ENCODE measurements around the gene HHIPL2. TPM values are rescaled to one million over a fixed set of nuclear protein-coding genes. Genes with fewer than 3 reads are reported as not detected.
A peak's percentile ranks its signal among the peaks of the same experiment; 100 is the strongest.

HHIPL2 gene
- total and polyA plus RNA-seq, 8 donors = 0.20 TPM; not detected in 7

GRCh38 chr1:222552882-222553281, 5.0 kb upstream of the HHIPL2 start:
- Histone ChIP-seq H3K36me3 (peaks cover 10 to 28% (median 23%) of the 10 kb centered on the region in 4 donors), H3K9me3 (no peaks in the 10 kb centered on the region), H3K27me3 (peaks cover 0 to under 1% (median 0%) of the 10 kb centered on the region in 3 donors), H3K4me1 (no peaks in the 10 kb centered on the region), H3K27ac (no peak overlapping the region), H3K4me3 (no peak overlapping the region)
- no peak for DNase-seq
- intact Hi-C loops (cut with DNase I; ENCODE audit: low total_unique reads) = no loop called here
- WGBS, 5 donors = 60 to 73% (median 70%) methylated on average over 5 of the region's 5 CpGs
- TF ChIP-seq POLR2AphosphoS5 (IDR thresholded peaks at IDR 0.05) (no peak), CTCF (IDR thresholded peaks at IDR 0.05) (no peak), POLR2A (IDR thresholded peaks at IDR 0.05) (no peak), EP300 (IDR thresholded peaks at IDR 0.05) (no peak)

- intact Hi-C loops (cut with DNase I; ENCODE audit: low total_unique reads) = no loop called here
- 64 to 66% (median 65%) methylated on average over 8 of the region's 8 CpGs for WGBS, 5 donors
- no peaks in the 10 kb centered on the region for H3K36me3 ChIP-seq
- peaks cover 0 to 25% (median 0%) of the 10 kb centered on the region in 3 donors for H3K27me3 ChIP-seq
- H3K4me3 ChIP-seq = no peak overlapping the region
- no peak for DNase-seq
- H3K27ac ChIP-seq = no peak overlapping the region
- no peaks in the 10 kb centered on the region for H3K9me3 ChIP-seq
- TF ChIP-seq POLR2A (IDR thresholded peaks at IDR 0.05) = no peak
- no peak for TF ChIP-seq POLR2AphosphoS5 (IDR thresholded peaks at IDR 0.05)
- TF ChIP-seq EP300 (IDR thresholded peaks at IDR 0.05) = no peak
- no peak for TF ChIP-seq CTCF (IDR thresholded peaks at IDR 0.05)
- no peaks in the 10 kb centered on the region for H3K4me1 ChIP-seq
Measured at GRCh38 chr1:222547260-222547614, 667 bp downstream of the HHIPL2 start.

GRCh38 chr1:222546548-222547259, 1.2 kb downstream of the HHIPL2 start:
- intact Hi-C loops (cut with DNase I; ENCODE audit: low total_unique reads) = no loop called here

GRCh38 chr1:222546091-222546490, 1.8 kb downstream of the HHIPL2 start:
- H3K9me3 ChIP-seq = no peaks in the 10 kb centered on the region
- TF ChIP-seq POLR2A (IDR thresholded peaks at IDR 0.05) (no peak), CTCF (IDR thresholded peaks at IDR 0.05) (no peak), EP300 (IDR thresholded peaks at IDR 0.05) (no peak), POLR2AphosphoS5 (IDR thresholded peaks at IDR 0.05) (no peak)
- H3K4me3 ChIP-seq = no peak overlapping the region
- peaks cover 0 to 25% (median 0%) of the 10 kb centered on the region in 3 donors for H3K27me3 ChIP-seq
- no peaks in the 10 kb centered on the region for H3K4me1 ChIP-seq
- no peak overlapping the region for H3K27ac ChIP-seq
- no peak for DNase-seq
- intact Hi-C loops (cut with DNase I; ENCODE audit: low total_unique reads) = no loop called here
- no peaks in the 10 kb centered on the region for H3K36me3 ChIP-seq
- 54 to 65% (median 60%) methylated on average over 7 of the region's 7 CpGs for WGBS, 5 donors

More at GRCh38 chr1:222546548-222547259, 1.2 kb downstream of the HHIPL2 start:
- Histone ChIP-seq H3K27ac (no peak overlapping the region), H3K27me3 (peaks cover 0 to 25% (median 0%) of the 10 kb centered on the region in 3 donors), H3K9me3 (no peaks in the 10 kb centered on the region), H3K4me1 (no peaks in the 10 kb centered on the region), H3K4me3 (no peak overlapping the region), H3K36me3 (no peaks in the 10 kb centered on the region)
- TF ChIP-seq EP300 (IDR thresholded peaks at IDR 0.05) (no peak), POLR2A (IDR thresholded peaks at IDR 0.05) (no peak), POLR2AphosphoS5 (IDR thresholded peaks at IDR 0.05) (no peak), CTCF (IDR thresholded peaks at IDR 0.05) (no peak)
- WGBS, 5 donors = 21 to 32% (median 26%) methylated on average over 4 to 7 of the region's 7 CpGs
- peak in 1 of 2 donors; percentile 6 for DNase-seq
